Endometrium (tissue), 2 donors: ENCODE data around the gene HTR7.

Experiments used
- FAIRE-seq: peaks from 2 replicates; lab custom pipeline; 2012; peaks lifted over from hg19 to GRCh38; lab: Jason Lieb, UNC
- donor health status: control.
- donor health status: control.

Gene HTR7

GRCh38 chr10:90801608-90802007, 56.2 kb downstream of the HTR7 start:
- FAIRE-seq = no peak

- FAIRE-seq = no peak
Measured at GRCh38 chr10:90800232-90800796, 57.5 kb downstream of the HTR7 start.

- no peak for FAIRE-seq
Measured at GRCh38 chr10:90799172-90799571, 58.7 kb downstream of the HTR7 start.

GRCh38 chr10:90798482-90798881, 59.4 kb downstream of the HTR7 start:
- no peak for FAIRE-seq

DNA sequence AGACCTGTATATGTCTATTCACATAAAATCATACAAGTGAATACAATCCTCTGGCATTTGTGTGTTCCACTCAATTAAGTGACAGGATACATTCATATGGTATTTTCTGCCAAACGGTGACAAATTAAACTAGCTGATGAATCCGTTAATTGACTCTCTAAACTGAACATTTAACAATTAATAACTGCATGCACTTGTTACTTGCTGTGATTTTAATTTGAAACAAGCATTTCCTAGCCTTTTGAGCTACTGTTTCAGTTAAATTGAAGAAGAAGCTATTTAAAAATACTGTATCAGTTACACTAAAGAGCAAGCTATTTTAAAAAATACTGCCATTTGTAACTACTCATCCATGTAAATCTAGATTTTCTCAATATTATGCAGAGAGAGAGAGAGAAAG, 67.4 kb downstream of the HTR7 start:
- FAIRE-seq = no peak

- no peak for FAIRE-seq
Measured at GRCh38 chr10:90788968-90789367, 68.9 kb downstream of the HTR7 start.

DNA sequence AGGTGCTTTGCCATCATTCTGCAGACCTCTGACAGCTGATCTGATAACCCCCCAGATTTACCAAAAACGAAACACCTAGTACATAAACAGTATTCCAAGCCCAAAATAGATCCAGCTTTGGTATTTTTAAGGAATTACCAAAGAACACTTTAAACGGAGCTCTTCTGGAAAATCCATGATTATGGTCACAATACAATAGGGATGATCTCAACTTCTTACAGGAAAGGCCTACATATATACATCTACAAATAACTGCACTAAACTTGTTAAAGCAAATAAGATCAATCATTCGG, 69.7 kb downstream of the HTR7 start:
- FAIRE-seq = no peak

DNA sequence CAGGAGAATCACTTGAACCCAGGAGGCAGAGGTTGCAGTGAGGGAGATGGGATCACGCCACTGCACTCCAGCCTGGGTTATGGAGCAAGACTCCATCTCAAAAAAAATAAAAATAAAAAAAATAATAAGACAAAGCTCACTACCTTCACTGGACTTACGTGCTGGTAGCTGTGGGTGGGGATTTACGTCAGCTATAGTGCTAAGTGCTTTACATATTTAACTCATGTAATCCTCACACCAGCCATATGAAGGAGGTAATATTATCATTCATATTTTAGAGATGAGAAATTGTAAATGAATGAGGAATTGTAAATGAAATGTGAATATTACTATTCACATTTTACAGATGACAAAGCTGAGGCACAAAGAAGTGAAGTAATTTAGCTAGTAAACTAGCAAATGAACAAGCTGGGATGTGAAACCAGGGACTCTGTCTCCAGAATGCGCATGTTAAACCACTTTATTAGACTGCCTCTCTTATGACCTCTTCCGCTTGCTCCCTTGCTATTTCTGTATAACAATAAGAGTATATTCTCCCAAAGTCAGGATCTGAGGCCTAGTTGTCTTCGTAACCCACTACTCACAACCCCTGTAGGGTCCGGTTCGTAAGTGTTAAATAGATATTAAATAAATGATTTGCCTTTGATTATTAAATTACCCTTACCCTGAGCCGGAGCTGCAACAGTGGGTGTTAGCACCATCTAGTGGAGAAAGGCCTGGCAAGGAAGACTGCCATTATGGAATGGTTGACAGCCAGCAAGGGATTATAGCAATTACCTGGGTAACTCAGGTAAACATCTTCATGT, 70.2 kb downstream of the HTR7 start:
- no peak for FAIRE-seq

GRCh38 chr10:90785782-90786181, 72.1 kb downstream of the HTR7 start:
- FAIRE-seq = no peak

GRCh38 chr10:90784771-90785170, 73.1 kb downstream of the HTR7 start:
- no peak for FAIRE-seq

DNA sequence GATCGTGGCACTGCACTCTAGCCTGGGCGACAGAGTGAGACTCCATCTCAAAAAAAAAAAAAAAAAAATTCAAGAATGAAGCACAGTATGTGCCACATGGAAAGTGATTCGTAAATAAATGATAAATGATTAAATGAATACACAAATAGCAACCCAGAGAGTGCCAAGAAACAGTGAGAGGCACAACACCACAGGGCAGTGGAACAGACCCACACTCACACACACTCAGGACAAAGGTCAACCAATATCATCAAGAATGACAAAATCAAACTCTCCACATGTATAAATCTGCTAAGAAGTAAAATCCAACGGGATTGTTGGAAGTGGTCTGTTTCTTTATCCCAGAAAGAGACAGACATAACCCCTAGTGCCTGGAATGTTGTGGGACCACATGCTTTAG, 77.4 kb downstream of the HTR7 start:
- no peak for FAIRE-seq

GRCh38 chr10:90779548-90779947, 78.3 kb downstream of the HTR7 start:
- FAIRE-seq = no peak

GRCh38 chr10:90777621-90778020, 80.2 kb downstream of the HTR7 start:
- no peak for FAIRE-seq

GRCh38 chr10:90775351-90776028, 82.3 kb downstream of the HTR7 start:
- no peak for FAIRE-seq

DNA sequence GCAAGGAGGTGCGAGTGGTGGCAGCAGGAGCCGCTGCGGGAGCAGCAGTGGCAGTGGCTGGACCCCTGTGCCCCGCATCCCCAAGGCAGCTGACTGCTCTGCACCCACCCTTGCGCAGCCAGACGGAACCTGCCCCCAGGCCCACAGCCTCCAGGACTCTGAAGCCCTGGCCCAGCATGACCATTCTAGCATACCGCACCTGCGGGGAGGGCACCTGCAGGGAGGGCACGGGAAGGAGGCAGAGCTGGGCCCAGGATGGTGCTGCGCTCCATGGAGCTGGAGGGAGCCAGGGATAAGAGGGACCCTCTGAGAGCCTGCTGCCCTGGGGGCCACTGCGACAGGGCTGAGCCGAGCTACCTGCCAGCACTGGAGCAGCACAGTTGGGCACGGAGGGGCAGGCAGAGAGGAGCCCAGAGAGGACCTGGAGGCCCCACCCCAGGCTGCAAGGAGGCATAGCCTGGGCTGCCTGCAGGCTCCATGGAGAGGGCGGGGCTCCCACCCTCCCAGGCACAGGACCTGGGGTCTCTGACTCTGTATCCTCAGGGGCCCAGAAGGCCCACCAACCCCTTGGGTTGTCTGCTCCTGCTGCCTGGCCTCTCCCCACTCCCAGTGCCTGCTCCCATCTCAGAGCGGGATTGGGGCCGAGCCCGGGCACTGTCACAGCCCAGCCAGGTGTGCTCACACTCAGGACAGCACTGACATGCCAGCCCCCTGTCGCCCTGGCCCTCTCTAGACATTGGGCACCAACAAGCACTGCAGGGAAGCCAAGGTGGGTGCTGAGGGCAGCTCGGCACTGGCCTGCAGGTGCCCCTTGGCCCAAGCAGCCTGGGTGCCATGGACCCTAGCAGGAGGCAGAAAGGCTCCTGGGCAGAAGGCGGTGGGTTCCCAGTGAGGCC, 87.6 kb downstream of the HTR7 start:
- no peak for FAIRE-seq

DNA sequence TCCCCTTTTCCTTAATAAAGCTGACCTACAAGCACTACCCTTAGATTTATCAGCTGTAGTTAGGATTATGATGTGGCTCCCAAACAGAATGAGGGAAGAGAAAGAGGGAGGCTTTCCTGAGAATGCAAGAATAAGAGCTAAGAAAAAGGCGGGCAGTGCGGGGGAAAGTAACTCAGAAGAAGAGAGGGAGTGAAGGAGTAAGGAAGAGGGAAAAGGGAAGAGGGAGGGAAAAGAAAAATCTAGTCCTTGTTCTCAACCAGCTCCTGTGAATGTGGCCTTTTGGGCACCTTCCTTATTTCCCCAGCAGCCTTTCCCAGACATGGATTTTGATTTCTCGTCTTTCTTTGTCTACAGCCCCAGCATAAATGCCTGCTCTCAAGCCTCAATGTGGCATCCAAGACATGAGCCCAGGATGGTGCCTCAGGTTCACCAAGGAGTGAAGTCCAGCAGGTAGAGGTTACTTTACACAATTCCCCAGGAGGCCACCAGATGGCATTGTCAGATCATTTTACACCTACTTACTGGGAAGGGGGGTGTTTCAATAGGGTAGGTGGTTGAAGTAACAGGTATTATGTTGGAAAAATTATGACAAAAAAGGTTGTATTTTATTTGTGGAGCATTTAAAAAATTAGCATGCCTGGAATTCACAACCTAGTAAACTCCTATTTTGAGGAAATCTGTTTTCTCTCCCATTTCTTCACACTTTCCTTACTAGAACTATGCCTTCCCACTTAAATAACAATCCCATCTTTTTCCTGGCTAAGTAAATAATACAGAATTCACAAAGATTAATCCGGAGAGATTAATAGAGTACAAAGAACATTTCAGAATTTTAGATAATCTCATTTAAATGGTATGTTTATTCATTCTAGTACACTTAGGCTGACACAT, 106.5 kb downstream of the HTR7 start:
- no peak for FAIRE-seq

DNA sequence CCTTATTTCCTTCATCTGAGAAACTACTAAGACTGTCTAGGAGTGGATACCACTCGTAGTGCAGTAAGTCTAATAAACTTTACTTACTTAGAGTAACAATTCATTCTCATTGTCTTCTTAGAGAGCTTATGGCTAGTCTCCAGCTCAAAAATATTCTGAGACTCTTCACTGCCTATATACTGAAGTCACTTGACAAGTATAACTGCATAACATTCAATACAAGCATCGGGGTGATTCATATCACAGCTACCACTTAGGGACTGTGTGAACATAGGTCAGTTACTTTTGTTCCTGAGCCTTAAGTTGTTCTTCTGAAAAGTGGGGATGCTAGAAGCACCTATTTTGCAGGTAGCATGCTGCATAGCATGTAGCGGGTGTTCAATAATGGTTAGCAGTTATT, 111.0 kb downstream of the HTR7 start:
- FAIRE-seq = no peak

- FAIRE-seq = no peak
Measured at GRCh38 chr10:90745565-90745964, 112.3 kb downstream of the HTR7 start.

DNA sequence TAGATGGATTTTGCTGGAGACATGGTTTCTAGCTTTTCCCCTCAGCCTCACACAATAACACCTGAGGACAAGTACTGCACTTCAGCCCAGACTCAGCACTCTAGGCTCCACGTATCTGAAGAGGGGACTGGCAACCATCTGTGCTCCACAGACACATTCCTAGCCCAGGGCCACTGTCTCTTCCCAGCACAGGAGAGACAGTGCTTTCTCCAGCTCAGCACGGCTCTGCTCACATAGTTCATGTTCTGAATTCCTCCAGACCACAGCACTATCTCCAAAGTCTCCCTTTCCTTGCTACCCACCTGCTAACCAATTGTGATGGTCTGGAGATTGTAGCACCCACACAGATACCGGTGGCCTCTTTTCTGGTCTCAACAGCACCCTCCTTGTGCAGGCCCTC, 114.5 kb downstream of the HTR7 start:
- no peak for FAIRE-seq

GRCh38 chr10:90741926-90742565, 115.8 kb downstream of the HTR7 start:
- peak; percentile 4 for FAIRE-seq

DNA sequence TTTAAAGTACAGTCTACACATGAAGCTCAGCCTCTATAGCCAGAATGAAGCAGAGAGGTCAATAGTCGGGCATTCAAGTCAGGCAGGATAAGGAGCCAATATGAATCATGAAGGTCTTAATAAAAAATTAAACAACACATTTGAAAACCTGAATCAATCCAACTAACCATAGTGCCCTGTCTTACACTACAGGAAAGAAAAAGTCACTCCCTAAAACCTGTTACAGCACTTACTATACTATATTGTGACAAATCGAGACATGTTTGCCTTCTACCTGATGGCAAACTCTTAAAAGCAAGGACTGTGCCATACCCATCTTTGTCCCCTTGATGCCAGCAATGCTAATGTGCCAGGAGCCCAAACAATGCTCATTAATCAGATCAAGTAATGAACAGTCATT, 117.6 kb downstream of the HTR7 start:
- no peak for FAIRE-seq
